T47D (cell line): ENCODE results near the gene TOR1AIP1.

Source experiments
- DNase-seq, 2 experiments: peaks; one replicate each; pipeline versions ENCODE4 v3.0.0 to v3.0.0-alpha.2; 2011 to 2012; ENCODE audit warnings: low read depth in 1 of 2, low spot score in 1 of 2
- JUND ChIP-seq: IDR thresholded peaks from 2 replicates; pipeline ENCODE4 v1.6.1; 2012; ENCODE audit warnings: low read depth
- in situ Hi-C: cut with HindIII; loops from 2 replicates; pipeline ENCODE4 v1.10.0; 2016; ENCODE audit warnings: low sequenced_read_pairs, low pct_unique_long_range_greater_than_20kb

TOR1AIP1 gene

DNA sequence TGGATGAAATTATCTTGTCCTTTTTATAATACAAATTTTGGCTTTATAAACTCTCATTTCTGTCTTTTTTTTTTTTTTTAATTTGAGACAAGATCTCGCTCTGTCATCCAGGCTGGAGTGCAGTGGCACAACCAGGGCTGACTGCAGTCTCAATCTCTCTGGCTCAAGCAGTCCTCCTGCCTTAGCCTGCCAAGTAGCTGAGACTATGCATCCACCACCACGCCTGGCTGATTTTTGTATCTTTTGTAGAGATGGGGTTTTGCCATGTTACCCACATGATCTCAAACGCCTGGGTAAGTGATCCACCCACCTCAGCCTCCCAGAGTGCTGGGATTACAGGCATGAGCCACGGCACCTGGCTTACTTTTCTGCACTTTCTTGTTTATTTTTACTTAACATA, 7.5 kb downstream of the TOR1AIP1 start:
- DNase-seq = no peak
- in situ Hi-C loops = no loop called here
- no peak for TF ChIP-seq JUND

DNA sequence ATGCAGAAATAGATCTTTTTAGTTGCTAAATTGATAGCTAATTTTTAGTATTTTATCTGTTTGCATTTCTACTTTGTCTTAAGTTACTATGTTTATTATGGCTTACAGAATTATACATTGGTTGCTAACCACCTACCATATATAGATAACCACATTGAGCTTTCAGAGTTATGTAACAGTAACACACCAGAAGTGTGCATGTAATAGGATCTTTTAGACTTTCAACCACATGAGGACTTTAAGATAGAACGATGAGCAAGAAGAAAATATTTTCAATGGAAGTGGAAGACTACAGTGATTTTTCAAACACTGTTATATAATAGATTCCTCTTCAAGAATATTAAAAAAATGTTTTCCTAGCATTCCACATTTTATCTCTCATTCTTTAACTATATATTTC, 28.8 kb downstream of the TOR1AIP1 start:
- TF ChIP-seq JUND = no peak
- DNase-seq = no peak
- in situ Hi-C loops = no loop called here

DNA sequence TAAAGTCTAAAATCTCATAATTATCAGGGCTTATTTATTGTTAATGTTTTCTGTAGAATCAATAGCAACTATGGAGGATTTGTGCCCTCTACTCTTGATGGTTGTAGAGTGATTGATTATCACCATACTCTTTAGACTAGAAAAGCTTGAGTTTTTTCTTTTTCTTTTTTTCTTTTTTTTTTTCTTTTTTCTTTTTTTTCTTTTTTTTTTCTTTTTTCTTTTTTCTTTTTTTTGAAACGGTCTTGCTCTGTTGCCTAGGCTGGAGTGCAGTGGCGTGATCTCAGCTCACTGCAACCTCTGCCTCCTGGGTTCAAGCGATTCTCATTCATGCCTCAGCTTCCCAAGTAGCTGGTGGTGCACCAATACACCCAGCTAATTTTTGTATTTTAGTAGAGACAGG, 29.7 kb downstream of the TOR1AIP1 start:
- DNase-seq = no peak
- in situ Hi-C loops = no loop called here
- no peak for TF ChIP-seq JUND

GRCh38 chr1:179917601-179918429, 35.7 kb downstream of the TOR1AIP1 start:
- no peak for TF ChIP-seq JUND
- no peak for DNase-seq
- in situ Hi-C loops = no loop called here

DNA sequence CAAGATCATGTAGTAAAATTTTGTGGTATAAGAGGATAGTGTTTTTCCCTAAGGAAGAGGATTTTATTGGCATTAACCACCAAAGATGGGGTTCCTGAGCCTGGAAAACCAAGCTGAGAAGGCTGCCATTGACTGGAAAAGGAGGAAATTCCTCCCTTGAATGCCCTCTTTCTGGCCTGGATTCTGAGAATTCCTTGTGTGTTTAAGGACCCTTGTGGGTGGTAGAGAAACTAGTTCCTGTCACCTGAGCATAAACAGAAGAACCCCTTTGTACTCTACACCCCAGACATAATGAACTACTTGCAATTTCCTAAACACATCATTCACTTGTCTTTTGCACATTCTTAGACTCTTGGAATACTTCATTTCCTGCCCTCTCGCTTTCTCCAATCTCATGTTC, 39.4 kb downstream of the TOR1AIP1 start:
- TF ChIP-seq JUND = no peak
- in situ Hi-C loops = no loop called here
- no peak for DNase-seq

GRCh38 chr1:179921981-179922872, 40.1 kb downstream of the TOR1AIP1 start:
- in situ Hi-C loops = no loop called here
- DNase-seq = no peak
- TF ChIP-seq JUND = no peak

DNA sequence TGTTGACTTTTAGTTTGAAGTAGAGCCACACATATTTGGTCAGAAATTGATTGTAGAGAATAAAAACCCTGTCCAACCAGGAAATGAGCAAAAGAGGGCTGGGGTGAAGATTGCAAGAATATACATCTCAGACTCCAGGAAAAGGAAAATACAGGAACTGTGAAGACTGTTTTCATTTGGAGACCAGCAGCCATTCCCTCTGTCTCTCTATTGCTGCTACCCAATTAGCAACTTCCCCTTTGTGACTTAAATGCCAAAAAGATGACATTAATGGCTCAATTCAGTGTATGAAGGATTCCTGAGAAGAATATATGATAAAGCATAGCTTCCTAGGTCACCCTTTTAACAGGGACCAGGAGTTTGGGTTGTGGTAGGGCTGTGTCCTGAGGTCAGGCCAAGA, 40.9 kb downstream of the TOR1AIP1 start:
- TF ChIP-seq JUND = no peak
- DNase-seq = no peak
- in situ Hi-C loops = no loop called here

GRCh38 chr1:179924268-179924667, 42.2 kb downstream of the TOR1AIP1 start:
- in situ Hi-C loops = no loop called here
- no peak for DNase-seq
- TF ChIP-seq JUND = no peak

DNA sequence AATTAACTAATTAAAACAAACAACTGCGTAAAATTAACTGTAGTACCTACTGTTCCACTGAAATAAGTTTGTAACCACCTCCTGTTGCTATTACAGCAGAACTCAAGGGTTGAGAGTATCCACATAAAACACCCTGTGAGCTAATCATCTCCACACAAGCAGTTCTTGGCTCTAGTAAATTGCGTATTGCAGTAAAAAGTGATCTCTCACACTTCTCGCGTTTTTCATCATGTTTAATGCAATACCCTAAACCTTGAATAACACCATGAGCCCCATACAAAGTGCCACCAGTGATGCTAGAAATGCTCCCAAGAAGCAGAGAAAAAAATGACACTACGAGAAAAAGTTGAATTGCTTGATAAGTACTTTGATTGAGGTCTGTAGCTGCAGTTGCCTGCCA, 43.2 kb downstream of the TOR1AIP1 start:
- TF ChIP-seq JUND = no peak
- in situ Hi-C loops = no loop called here
- no peak for DNase-seq

DNA sequence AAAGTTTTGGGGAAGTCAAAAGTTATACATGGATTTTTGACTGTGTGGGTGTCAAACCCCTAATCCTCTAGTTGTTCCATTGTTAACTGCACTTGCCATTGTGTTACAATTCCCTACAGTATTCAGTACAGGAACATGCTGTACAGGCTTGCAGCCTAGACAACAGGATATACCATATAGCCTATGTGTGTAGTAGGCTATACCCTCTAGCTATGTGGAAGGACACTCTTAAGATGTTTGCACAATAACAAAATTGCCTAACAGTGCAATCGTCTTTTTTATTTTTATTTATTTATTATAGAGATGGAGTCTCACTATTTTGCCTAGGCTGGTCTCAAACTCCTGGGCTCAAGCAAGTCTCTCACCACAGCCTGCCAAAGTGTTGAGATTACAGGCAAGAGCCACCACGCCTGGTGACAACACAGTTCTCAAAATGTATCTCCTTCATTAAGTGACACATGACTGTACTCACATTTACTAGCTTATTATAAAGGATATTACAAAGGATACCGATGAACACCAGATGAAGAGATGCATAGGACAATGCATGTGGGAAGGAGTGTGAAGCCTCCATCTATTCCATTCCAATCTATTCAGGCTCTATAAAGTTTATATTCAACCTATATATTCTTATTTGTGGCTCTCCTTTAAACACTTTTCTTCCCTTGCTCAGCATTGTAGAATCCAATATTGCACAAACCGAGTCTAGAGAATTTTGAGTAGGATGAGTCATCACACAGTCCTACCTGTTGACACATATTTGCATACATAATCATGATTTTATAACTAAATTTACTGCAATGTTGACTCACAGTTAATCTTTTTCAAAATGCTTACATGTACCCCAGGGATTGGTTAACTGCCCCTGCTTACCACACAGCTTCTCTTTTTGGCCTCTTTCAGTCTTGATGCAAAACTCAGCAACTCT, 44.1 kb downstream of the TOR1AIP1 start:
- in situ Hi-C loops = no loop called here

GRCh38 chr1:179926850-179927205, 44.7 kb downstream of the TOR1AIP1 start:
- no peak for TF ChIP-seq JUND
- in situ Hi-C loops = no loop called here
- no peak for DNase-seq

More for the DNA sequence above, 44.1 kb downstream of the TOR1AIP1 start:
- TF ChIP-seq JUND = no peak
- no peak for DNase-seq
